GM21381 (cell line): Measurements from ENCODE around the gene MRPL4.
"Not testable (repeated sequence)": the region's sequence is repeated elsewhere in the genome, so short reads cannot be mapped to it uniquely, and the experiment has no call there.

Experiments
- ATAC-seq: cut with Tn5 transposase; IDR thresholded peaks from one replicate; pipeline ENCODE4 v1.9.1; 2021; ENCODE audit warnings: mild to moderate bottlenecking, moderate library complexity; ENCODE audit not compliant: unreplicated experiment

The MRPL4 gene

GRCh38 chr19:10230173-10230860 lies 21.7 kb upstream of the MRPL4 start:
- no peak for ATAC-seq

- peak; percentile 34 for ATAC-seq
Measured at GRCh38 chr19:10230861-10231611, 21.0 kb upstream of the MRPL4 start, which contains the start of gene S1PR2. S1PR2 (minus strand) TSS chr19:10231331; CDS start chr19:10224905, 6,426 bp downstream.

GRCh38 chr19:10231612-10232228 lies 20.3 kb upstream of the MRPL4 start:
- ATAC-seq, result no peak

- no peak for ATAC-seq
Measured at GRCh38 chr19:10233946-10234345, 18.1 kb upstream of the MRPL4 start.

- no peak for ATAC-seq
Measured at GRCh38 chr19:10235003-10235402, 17.0 kb upstream of the MRPL4 start.

- not testable (repeated sequence) for ATAC-seq
Measured at GRCh38 chr19:10235409-10235808, 16.6 kb upstream of the MRPL4 start.

- ATAC-seq, result no peak
Measured at GRCh38 chr19:10237702-10238101, 14.3 kb upstream of the MRPL4 start.

- ATAC-seq, result no peak
Measured at GRCh38 chr19:10238172-10238783, 13.7 kb upstream of the MRPL4 start.

- not testable (repeated sequence) for ATAC-seq
Measured at GRCh38 chr19:10241826-10242449, 10.1 kb upstream of the MRPL4 start.

GRCh38 chr19:10243606-10244005 lies 8.4 kb upstream of the MRPL4 start:
- ATAC-seq, result no peak

GRCh38 chr19:10245189-10245939 lies 6.7 kb upstream of the MRPL4 start:
- no peak for ATAC-seq

- no peak for ATAC-seq
Measured at GRCh38 chr19:10246511-10246910, 5.5 kb upstream of the MRPL4 start.

GRCh38 chr19:10252707-10253106 lies 693 bp downstream of the MRPL4 start:
- ATAC-seq, result no peak

GRCh38 chr19:10254244-10254643 lies 2.2 kb downstream of the MRPL4 start:
- ATAC-seq, result no peak

GRCh38 chr19:10255358-10255757 lies 3.3 kb downstream of the MRPL4 start:
- no peak for ATAC-seq

GRCh38 chr19:10256551-10256950 lies 4.5 kb downstream of the MRPL4 start:
- ATAC-seq, result no peak

GRCh38 chr19:10256970-10257615 lies 5.1 kb downstream of the MRPL4 start:
- no peak for ATAC-seq

GRCh38 chr19:10258080-10258710 lies 6.2 kb downstream of the MRPL4 start:
- no peak for ATAC-seq

GRCh38 chr19:10259162-10259905 lies 7.3 kb downstream of the MRPL4 start:
- ATAC-seq, result peak; percentile 51
